Panc1 (cell line): ENCODE data around the gene CORIN.
"Not testable (repeated sequence)": the region's sequence is repeated elsewhere in the genome, so short reads cannot be mapped to it uniquely, and the experiment has no call there.

Source experiments
- POLR2AphosphoS5 ChIP-seq: IDR thresholded peaks from 2 replicates; pipeline ENCODE4 v1.6.1; 2012; ENCODE audit warnings: mild to moderate bottlenecking, low read depth, low read length, moderate library complexity
- REST ChIP-seq, 2 experiments: IDR thresholded peaks; 2 replicates each; pipeline ENCODE4 v1.6.1; 2011 to 2012; ENCODE audit warnings: low read depth in 2 of 2, control low read depth in 1 of 2, low read length in 1 of 2, mild to moderate bottlenecking in 1 of 2, moderate library complexity in 1 of 2; ENCODE audit not compliant: insufficient read depth in 1 of 2
- TF ChIP-seq, protein P1 (sequence below): fragments of 450-650 bp; IDR thresholded peaks from 2 replicates; pipeline ENCODE4 v1.5.1; 2017; ENCODE audit warnings: mild to moderate bottlenecking

GRCh38 chr4:47753316-47753715, 84.6 kb downstream of the CORIN start:
- TF ChIP-seq POLR2AphosphoS5; REST (IDR thresholded peaks at IDR 0.05; ENCODE audit: insufficient read depth in 1 of 2, low read depth in 2 of 2, low read length in 1 of 2): not testable (repeated sequence)
- TF ChIP-seq, protein P1, sequence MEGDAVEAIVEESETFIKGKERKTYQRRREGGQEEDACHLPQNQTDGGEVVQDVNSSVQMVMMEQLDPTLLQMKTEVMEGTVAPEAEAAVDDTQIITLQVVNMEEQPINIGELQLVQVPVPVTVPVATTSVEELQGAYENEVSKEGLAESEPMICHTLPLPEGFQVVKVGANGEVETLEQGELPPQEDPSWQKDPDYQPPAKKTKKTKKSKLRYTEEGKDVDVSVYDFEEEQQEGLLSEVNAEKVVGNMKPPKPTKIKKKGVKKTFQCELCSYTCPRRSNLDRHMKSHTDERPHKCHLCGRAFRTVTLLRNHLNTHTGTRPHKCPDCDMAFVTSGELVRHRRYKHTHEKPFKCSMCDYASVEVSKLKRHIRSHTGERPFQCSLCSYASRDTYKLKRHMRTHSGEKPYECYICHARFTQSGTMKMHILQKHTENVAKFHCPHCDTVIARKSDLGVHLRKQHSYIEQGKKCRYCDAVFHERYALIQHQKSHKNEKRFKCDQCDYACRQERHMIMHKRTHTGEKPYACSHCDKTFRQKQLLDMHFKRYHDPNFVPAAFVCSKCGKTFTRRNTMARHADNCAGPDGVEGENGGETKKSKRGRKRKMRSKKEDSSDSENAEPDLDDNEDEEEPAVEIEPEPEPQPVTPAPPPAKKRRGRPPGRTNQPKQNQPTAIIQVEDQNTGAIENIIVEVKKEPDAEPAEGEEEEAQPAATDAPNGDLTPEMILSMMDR = not testable (repeated sequence)
